Subcutaneous abdominal adipose tissue (tissue), 5 donors: Measurements from ENCODE around the gene CROCC.
A peak's percentile ranks its signal among the peaks of the same experiment; 100 is the strongest.
"Not testable (repeated sequence)": the region's sequence is repeated elsewhere in the genome, so short reads cannot be mapped to it uniquely, and the experiment has no call there.

ENCODE experiments used
- H3K27ac ChIP-seq: one replicate; pipeline ENCODE4 v1.7.0; 2013; ENCODE audit warnings: low read depth, mild to moderate bottlenecking, inconsistent platforms, low read length, moderate library complexity
- H3K27me3 ChIP-seq, 5 donors: one replicate each; pipeline ENCODE4 v1.7.0; 2013; ENCODE audit warnings: low read length in 5 of 5, inconsistent platforms in 1 of 5; ENCODE audit not compliant: control insufficient read depth in 5 of 5, insufficient read depth in 4 of 5
- H3K36me3 ChIP-seq, 5 donors: one replicate each; pipeline ENCODE4 v1.7.0; 2013; ENCODE audit warnings: low read length in 5 of 5; ENCODE audit not compliant: control insufficient read depth in 5 of 5, insufficient read depth in 5 of 5
- H3K4me1 ChIP-seq, 5 donors: one replicate each; pipeline ENCODE4 v1.7.0; 2013; ENCODE audit warnings: low read length in 5 of 5, mild to moderate bottlenecking in 3 of 5, moderate library complexity in 1 of 5; ENCODE audit not compliant: control insufficient read depth in 5 of 5, insufficient read depth in 5 of 5
- H3K4me3 ChIP-seq, 5 donors: one replicate each; pipeline ENCODE4 v1.7.0; 2013; ENCODE audit warnings: low read length in 5 of 5, low read depth in 1 of 5
- H3K9ac ChIP-seq, 5 donors: one replicate each; pipeline ENCODE4 v1.7.0; 2013; ENCODE audit warnings: low read length in 5 of 5, mild to moderate bottlenecking in 4 of 5, moderate library complexity in 3 of 5
- H3K9me3 ChIP-seq, 5 donors: one replicate each; pipeline ENCODE4 v1.7.0; 2013; ENCODE audit warnings: low read length in 5 of 5; ENCODE audit not compliant: control insufficient read depth in 5 of 5
- donor health status: healthy.
- donor health status: healthy.
- donor health status: healthy.
- donor health status: healthy.
- donor health status: healthy.

CROCC gene

DNA sequence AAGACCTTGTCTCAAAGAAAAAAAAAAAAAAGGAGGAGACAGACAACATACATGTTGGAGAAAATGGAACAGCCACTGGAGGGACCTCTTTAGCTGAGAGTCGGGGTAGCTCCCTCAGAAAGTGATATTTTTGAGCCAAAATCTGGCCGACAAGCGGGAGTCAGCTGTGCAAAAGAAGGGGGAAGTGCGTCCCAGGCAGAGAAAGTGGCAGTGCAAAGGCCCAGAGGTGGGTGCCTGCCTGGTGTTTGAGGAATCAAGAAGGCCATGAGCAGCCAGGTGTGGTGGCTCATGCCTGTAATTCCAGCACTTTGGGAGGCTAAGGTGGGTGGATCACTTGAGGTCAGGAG is 6.1 kb upstream of the CROCC start:
- Histone ChIP-seq H3K4me1 (peaks cover 3 to 22% (median 20%) of the 10 kb centered on the region in 5 donors), H3K36me3 (no peaks in the 10 kb centered on the region), H3K9ac (no peak overlapping the region), H3K27me3 (no peaks in the 10 kb centered on the region), H3K9me3 (no peaks in the 10 kb centered on the region), H3K27ac (no peak overlapping the region), H3K4me3 (no peak overlapping the region)

DNA sequence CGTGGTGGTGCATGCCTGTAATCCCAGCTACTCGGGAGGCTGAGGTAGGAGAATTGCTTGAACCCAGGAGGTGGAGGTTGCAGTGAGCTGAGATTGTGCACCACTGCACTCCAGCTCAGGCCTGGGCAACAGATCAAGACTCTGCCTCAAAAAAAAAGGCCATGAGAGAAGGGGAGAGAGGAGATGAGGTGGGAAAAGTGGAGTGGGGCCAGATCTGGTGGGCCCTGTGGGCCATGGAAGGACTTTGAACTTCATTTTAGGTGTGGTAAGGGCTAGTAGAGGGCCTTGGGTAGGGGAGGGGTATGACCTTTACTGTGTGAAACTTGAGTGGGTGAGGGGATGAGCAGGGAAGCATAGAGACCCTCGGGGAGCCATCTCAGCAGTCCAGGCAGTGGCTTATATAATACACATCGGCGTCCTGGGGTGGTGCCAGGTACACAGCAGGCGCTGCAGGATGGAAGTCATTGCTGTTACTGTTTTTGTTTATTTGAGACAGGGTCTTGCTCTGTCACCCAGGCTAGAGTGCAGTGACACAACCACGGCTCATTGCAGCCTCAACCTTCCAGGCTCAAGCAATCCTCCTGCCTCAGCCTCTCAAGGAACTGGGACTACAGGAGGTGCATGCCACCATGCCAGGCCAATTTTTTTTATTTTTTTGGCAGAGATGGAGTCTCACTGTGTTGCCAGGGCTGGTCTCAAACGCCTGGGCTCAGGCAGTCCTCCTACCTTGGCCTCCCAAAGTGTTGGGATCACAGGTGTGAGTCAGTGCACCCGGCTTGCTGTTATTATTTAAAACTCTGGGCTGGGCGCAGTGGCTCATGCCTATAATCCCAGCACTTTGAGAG is 5.5 kb upstream of the CROCC start:
- H3K27me3 ChIP-seq, H3K36me3 ChIP-seq, H3K4me3 ChIP-seq, H3K9ac ChIP-seq, H3K9me3 ChIP-seq, H3K27ac ChIP-seq: not testable (repeated sequence)
- H3K4me1 ChIP-seq, result peaks cover 3 to 23% (median 20%) of the 10 kb centered on the region in 5 donors

DNA sequence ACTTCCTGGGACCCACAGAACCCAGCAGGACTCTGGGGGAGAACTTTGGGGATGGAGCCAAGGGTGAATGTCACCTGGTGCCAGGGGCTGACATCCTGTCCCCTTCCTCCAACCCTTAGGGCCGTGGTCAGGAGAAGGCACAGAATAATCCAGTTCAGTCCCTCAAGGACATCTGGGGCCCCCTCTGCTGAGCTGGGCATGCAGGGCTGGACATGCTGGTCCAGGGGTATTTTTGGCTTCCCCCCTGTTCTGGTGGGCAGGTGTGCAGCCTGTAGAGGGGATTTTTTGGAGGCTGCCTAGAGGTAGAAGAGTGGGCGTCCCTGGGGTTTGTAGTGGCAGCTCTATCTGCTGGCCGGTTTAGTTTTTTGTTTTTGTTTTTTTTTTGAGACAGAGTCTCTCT is 3.4 kb upstream of the CROCC start:
- Histone ChIP-seq H3K9me3 (no peaks in the 10 kb centered on the region), H3K4me1 (peaks cover 8 to 27% (median 19%) of the 10 kb centered on the region in 5 donors), H3K27ac (no peak overlapping the region)

DNA sequence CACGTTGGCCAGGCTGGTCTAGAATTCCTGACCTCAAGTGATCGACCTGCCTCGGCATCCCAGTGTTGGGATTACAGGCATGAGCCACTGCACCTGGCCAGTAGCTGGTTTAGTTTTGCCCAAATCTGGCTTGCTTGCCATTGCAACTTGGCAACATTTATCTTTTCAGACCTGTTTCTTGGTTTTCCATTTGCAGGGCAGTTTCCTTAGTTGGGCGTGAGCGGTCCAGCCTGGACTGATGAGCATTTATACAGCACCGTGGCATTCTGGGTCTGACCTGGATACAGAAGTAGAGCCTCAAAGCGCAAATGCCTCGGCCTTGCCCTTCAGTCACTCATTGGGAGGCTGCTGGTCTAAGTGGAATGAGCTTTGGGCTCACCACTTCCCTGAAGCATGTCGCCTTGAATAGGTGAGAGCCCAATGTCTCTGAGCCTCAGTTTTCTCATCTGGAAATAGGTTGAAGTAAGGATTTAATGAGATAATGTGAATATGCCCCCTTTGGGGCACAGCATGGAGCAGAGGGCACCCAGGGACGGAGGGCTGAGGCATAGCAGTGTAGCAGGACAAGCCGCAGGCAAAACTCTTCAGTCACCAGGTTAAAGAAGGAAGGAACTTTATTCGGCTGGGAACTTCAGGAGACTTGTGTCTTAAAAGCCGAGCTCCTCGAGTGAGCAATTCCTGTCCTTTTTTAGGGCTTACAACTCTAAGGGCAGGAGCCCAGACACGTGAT is 2.6 kb upstream of the CROCC start:
- not testable (repeated sequence) for H3K9me3 ChIP-seq, H3K27ac ChIP-seq, H3K9ac ChIP-seq, H3K36me3 ChIP-seq, H3K4me3 ChIP-seq
- H3K27me3 ChIP-seq, result peaks cover 0 to 14% (median 5%) of the 10 kb centered on the region in 5 donors
- peaks cover 7 to 23% (median 15%) of the 10 kb centered on the region in 5 donors for H3K4me1 ChIP-seq

More for the DNA sequence above, 3.4 kb upstream of the CROCC start:
- Histone ChIP-seq H3K4me3 (no peak overlapping the region), H3K27me3 (peaks cover 0 to 14% (median 5%) of the 10 kb centered on the region in 5 donors), H3K9ac (no peak overlapping the region), H3K36me3 (no peaks in the 10 kb centered on the region)

DNA sequence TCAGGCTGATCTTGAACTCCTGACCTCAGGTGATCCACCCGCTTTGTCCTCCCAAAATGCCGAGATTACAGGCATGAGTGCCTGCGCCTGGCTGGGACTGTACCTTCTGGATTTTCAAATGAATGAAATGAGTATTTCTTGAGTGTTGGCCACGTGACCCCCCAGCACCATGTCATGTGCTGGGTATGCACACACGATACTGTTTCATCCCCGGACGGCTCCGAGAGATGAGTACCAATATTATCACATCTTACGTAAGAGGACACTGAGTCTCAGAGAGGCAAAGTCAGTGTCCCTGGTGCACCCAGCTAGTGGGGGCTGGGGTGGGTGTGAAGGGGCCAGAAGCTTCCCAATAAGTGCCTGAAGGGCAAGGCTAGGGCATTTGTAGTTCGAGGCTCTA is 780 bp upstream of the CROCC start:
- H3K4me1 ChIP-seq, result peaks cover 0 to 10% (median 7%) of the 10 kb centered on the region in 5 donors
- H3K4me3 ChIP-seq, result no peak overlapping the region
- no peak overlapping the region for H3K27ac ChIP-seq
- H3K9me3 ChIP-seq, result no peaks in the 10 kb centered on the region
- H3K9ac ChIP-seq, result no peak overlapping the region
- H3K36me3 ChIP-seq, result peaks cover 0 to 5% (median 2%) of the 10 kb centered on the region in 5 donors
- peaks cover 0 to 14% (median 5%) of the 10 kb centered on the region in 5 donors for H3K27me3 ChIP-seq

DNA sequence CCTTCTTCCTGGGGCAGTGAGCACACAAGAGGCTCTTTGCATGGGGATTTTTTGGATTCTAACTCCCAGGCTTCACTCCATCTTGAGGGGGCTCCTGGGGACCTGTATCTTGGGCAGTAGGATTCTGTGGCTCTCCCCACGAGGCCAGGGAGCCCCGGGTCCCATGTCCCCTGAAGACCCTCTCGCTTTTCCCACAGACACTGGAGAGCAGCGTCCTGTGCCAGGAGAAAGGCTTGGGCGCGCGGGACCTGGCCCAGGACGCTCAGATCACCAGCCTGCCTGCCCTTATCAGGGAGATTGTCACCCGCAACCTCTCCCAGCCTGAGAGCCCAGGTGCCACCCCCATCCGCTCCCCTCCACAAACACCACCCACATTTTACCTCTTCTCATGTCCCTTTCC is 735 bp downstream of the CROCC start:
- Histone ChIP-seq H3K27me3 (peaks cover 0 to 14% (median 5%) of the 10 kb centered on the region in 5 donors), H3K27ac (no peak overlapping the region), H3K36me3 (peaks cover 0 to 11% (median 2%) of the 10 kb centered on the region in 5 donors), H3K4me3 (no peak overlapping the region), H3K9me3 (no peaks in the 10 kb centered on the region), H3K9ac (peak overlapping the region in 1 of 5 donors; percentile 26), H3K4me1 (peaks cover 0 to 10% (median 7%) of the 10 kb centered on the region in 5 donors)

DNA sequence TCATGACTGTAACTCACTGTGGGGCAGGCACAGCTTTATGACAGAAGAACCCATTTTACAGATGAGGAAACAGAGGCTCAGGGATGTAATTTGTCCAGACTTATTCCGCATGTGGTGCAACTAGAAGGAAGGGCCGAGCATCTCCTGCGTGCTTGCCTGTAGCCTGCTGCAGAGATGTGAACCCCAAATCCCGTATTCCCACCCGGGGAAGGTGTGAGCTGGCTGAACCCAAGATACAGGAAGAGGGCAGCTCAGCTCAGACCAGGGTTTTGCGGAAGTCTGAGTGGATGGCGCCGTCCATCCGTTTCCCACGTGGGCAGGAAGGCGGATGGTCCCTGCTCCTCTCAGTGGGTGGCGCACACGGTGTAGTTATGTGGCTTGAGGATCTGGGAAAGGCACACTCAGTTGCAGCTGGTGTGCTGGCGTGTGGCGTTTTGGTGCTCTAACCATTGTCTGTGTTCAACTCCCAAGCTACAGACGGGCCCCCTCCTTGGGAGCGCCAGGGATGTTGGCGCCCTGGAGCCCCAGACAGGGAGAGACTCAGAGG is 1.2 kb downstream of the CROCC start:
- Histone ChIP-seq H3K27ac (no peak overlapping the region), H3K9me3 (no peaks in the 10 kb centered on the region), H3K36me3 (peaks cover 0 to 11% (median 2%) of the 10 kb centered on the region in 5 donors), H3K27me3 (peaks cover 0 to 14% (median 5%) of the 10 kb centered on the region in 5 donors), H3K4me3 (no peak overlapping the region), H3K4me1 (peaks cover 0 to 10% (median 7%) of the 10 kb centered on the region in 5 donors), H3K9ac (peak overlapping the region in 1 of 5 donors; percentile 3)

DNA sequence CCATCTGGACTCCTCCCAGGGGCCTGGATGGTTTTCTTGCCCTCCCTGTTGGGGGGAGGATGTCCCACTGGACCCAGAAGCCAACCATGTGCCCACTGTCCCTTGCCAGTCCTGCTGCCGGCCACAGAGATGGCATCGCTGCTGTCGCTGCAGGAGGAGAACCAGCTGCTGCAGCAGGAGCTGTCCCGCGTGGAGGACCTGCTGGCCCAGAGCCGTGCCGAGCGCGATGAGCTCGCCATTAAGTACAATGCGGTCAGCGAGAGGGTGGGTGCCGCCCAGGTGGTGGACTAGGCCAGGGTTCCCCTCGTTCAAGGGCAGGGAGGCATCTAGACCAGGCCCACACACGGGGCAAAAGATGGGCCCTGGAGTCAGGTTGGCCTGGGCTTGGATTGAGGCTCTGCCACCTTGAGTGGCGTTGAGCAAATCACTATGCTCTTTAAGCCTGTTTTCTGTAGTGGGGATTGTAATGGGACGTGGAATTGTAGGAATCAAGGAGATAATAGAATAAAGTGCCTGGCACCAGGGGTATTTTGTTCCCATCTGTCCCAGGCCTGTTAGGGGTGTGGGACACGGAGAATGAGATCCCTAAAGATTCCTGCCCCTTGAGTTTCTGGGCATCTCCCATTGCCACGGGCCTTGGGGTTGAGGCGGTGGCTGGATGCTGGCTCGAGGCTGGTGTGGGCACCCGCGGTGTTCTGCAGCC is 2.6 kb downstream of the CROCC start:
- Histone ChIP-seq H3K36me3 (peaks cover 0 to 11% (median 2%) of the 10 kb centered on the region in 5 donors), H3K27ac (no peak overlapping the region), H3K9ac (no peak overlapping the region)

DNA sequence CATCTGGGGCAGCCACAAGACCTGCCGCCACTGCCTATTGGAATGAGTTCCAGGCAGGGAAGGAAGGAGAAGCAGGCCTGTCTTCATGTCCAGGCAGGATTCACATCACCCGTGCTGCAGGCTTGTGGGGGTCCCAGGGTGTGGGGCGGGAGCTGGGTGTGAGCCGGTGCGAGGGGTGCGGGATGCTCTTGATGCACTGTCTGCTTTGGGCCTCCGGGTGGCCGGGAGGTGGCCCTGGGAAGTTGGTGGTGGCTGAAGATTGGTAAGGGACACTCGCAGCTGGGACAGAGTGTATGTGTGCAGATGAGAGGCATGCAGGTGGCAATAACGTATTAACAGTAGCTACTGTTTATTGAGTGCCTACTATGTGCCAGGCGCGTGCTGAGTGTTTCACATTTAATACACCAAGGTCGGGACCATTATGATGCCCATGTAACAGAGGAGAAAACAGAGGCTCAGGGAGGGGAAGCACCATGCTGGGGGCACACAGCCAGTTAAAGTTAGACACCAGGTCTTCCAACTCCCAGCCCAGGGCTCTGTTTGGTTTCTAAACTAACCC is 3.3 kb downstream of the CROCC start:
- Histone ChIP-seq H3K4me3 (no peak overlapping the region), H3K9me3 (no peaks in the 10 kb centered on the region), H3K4me1 (peaks cover 0 to 10% (median 7%) of the 10 kb centered on the region in 5 donors), H3K9ac (peak overlapping the region in 1 of 5 donors; percentile 5), H3K27me3 (peaks cover 0 to 14% (median 5%) of the 10 kb centered on the region in 5 donors), H3K36me3 (peaks cover 0 to 14% (median 2%) of the 10 kb centered on the region in 5 donors), H3K27ac (no peak overlapping the region)

More for the DNA sequence above, 2.6 kb downstream of the CROCC start:
- peaks cover 0 to 10% (median 7%) of the 10 kb centered on the region in 5 donors for H3K4me1 ChIP-seq
- H3K9me3 ChIP-seq, result no peaks in the 10 kb centered on the region
- H3K4me3 ChIP-seq, result no peak overlapping the region
- H3K27me3 ChIP-seq, result peaks cover 0 to 14% (median 5%) of the 10 kb centered on the region in 5 donors
